RWPE1 (cell line): ENCODE measurements around the gene LRMDA.

Source experiments
- CTCF ChIA-PET: fragments of 350-600 bp; sonication (Branson Sonifier 250); formaldehyde crosslinking; extraction: SDS; loops from one replicate; lab custom pipeline; 2021; lab: Yijun Ruan, JAX
- POLR2A ChIA-PET: fragments of 400-600 bp; formaldehyde crosslinking; extraction: SDS; loops from one replicate; lab custom pipeline; 2020; ENCODE audit warnings: antibody characterized with exemption; ENCODE audit not compliant: low non-redundant PET; lab: Yijun Ruan, JAX
- DNase-seq: peaks from one replicate; pipeline ENCODE4 v3.0.0; 2012; ENCODE audit warnings: low spot score
- H3K27ac ChIP-seq: fragments of 450-650 bp; 2 replicates; pipeline ENCODE4 v1.5.1; 2017
- CTCF ChIP-seq: fragments of 450-650 bp; conservative IDR thresholded peaks from 2 replicates; pipeline ENCODE4 v1.5.1; 2017; ENCODE audit warnings: low read depth, mild to moderate bottlenecking

The LRMDA gene

GRCh38 chr10:75751232-75751631, 319.8 kb downstream of the LRMDA start:
- no peak for TF ChIP-seq CTCF
- ChIA-PET POLR2A (no interaction called here), CTCF (no interaction called here)
- H3K27ac ChIP-seq: no peak overlapping the region
- DNase-seq: no peak

GRCh38 chr10:75753621-75754020, 322.2 kb downstream of the LRMDA start:
- no peak overlapping the region for H3K27ac ChIP-seq
- DNase-seq: no peak
- CTCF ChIA-PET: no interaction called here
- POLR2A ChIA-PET: no interaction called here
- TF ChIP-seq CTCF: no peak

GRCh38 chr10:75754096-75754831, 322.8 kb downstream of the LRMDA start:
- H3K27ac ChIP-seq: no peak overlapping the region
- no peak for DNase-seq
- TF ChIP-seq CTCF: no peak
- POLR2A ChIA-PET: no interaction called here
- CTCF ChIA-PET: interaction anchor here (0.7 kb wide), 1 partner anchor 188 kb away, joined by 4 read pairs; no protein-coding TSS in a partner anchor

GRCh38 chr10:75755528-75755927, 324.1 kb downstream of the LRMDA start:
- ChIA-PET CTCF (interaction anchor here (0.6 kb wide), 1 partner anchor 532 kb away, joined by 3 read pairs; no protein-coding TSS in a partner anchor), POLR2A (no interaction called here)
- no peak for DNase-seq
- TF ChIP-seq CTCF: no peak
- no peak overlapping the region for H3K27ac ChIP-seq

- no peak overlapping the region for H3K27ac ChIP-seq
- TF ChIP-seq CTCF: no peak
- no peak for DNase-seq
- CTCF ChIA-PET: no interaction called here
- POLR2A ChIA-PET: no interaction called here
These were observed 329.9 kb downstream of the LRMDA start for GRCh38 chr10:75761289-75761688.

GRCh38 chr10:75762431-75762802, 331.0 kb downstream of the LRMDA start:
- POLR2A ChIA-PET: no interaction called here
- H3K27ac ChIP-seq: no peak overlapping the region
- no peak for DNase-seq
- CTCF ChIA-PET: interaction anchor here (0.6 kb wide), 1 partner anchor 75 kb away, joined by 3 read pairs; no protein-coding TSS in a partner anchor
- TF ChIP-seq CTCF: no peak
